ENCODE data around the gene NEO1. TPM values are rescaled to one million over a fixed set of nuclear protein-coding genes. Genes with fewer than 3 reads are reported as not detected.

The NEO1 gene
- polyA plus RNA-seq, 1 donor, result 167 TPM

DNA sequence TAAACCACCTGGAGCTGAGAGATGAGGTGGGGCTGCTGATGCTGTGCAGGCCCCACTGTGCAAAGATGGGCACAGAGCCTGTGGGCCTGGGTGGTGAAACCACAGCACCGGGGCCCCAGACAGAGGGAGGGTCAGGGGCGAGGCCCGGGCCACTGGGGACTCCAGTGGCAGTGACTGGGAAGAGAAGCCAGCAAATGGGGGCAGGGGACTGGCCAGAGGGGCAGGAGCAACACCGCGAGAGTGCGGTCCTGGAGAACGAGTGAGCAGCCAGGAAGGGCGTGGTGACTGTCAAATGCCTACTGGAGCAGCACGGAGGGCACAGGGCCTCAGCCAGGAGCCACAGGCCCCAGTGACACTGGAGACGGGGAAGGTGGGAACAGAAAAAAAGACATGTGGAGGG lies 276.7 kb downstream of the NEO1 start:
- no peak for DNase-seq

DNA sequence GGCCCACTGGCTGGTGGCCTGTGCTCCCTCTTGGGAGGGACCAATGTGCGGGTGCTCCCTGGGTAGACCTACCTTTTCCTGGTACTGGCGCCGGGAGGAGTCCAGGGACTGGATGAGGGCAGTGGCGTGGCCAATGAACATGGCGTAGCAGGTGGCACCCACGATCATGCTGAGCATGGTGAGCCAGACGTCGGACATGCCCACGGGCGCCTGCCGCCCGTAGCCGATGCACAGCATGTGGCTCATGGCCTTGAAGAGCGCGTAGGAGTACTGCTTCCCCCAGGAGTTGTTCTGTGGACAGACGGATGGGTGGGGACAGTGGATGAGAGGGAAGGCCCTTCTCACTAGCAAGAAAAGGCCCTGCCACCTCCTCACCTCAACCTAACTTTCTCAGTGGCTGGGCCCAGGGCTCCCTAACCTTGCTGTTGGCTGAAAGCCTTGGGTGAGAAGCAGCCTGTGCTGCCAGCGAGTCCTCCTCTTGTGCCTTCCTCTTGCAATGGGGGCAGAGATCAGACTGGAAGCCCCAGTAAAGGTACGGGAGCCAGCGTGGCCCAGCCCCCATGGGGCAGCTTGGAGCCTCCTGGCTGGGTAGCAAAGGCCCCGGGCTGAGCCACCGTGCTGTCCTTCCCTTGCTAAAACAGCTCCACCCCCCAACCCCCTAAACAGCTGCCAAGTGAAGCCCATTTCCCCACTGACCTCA lies 277.4 kb downstream of the NEO1 start:
- no peak for DNase-seq

DNA sequence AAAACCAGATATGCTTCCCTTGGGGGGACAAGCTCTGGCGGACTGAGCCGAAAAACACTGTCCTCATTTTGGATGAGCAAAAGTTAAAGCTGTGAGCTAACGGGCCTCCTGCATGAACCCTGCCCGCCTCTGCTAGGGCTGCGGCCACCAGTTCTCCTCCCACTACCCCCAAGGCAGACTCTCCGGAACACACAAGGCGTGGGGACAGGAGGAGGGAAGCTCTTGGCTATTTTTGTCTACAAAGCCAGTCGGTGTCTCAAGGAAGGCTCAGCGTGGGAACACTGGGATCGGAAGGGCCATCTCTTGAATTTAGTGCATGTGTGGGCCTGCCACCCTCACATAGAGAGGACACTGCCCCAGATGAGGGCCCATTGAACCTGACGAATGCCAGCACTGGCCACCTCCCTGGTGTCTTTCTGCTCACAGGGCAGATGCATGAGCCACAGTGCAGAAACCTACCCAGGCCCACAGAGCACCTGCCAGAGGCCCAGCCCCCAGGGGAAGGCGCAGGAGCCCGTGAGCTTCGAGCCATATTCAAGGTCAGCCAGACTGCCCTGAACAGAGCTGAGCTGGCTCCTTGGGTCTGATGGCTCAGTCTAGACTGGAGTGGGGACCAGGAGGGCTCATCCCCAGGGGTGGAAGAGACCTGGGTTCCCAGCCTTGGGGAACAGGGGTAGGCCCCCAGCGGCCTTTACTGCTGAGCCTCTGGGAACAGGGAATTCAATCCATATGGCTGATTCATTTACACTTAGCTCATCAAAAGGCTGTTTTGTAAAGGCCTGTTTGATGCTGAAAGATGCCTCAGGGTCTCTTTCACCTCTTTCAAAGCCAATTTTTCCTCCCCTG lies 278.2 kb downstream of the NEO1 start:
- DNase-seq, result no peak

DNA sequence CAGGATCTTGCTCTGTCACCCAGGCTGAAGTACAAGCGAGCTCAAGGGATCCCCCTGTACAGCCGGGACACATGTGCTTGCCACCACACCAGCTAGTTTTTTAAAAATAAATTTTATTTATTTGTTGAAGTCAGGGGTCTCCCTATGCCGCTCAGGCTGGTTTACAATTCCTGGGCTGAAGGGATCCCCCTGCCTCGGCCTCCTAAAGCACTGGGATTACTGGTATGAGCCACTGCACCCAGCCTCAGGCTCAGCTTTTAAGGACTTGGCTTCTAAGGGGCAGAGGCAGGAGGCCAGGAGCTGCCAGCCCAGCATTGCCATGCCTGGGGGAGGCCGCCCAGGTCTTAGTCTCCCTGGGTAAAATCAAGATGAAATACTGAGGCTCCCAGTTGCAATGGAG lies 279.2 kb downstream of the NEO1 start:
- no peak for DNase-seq

DNA sequence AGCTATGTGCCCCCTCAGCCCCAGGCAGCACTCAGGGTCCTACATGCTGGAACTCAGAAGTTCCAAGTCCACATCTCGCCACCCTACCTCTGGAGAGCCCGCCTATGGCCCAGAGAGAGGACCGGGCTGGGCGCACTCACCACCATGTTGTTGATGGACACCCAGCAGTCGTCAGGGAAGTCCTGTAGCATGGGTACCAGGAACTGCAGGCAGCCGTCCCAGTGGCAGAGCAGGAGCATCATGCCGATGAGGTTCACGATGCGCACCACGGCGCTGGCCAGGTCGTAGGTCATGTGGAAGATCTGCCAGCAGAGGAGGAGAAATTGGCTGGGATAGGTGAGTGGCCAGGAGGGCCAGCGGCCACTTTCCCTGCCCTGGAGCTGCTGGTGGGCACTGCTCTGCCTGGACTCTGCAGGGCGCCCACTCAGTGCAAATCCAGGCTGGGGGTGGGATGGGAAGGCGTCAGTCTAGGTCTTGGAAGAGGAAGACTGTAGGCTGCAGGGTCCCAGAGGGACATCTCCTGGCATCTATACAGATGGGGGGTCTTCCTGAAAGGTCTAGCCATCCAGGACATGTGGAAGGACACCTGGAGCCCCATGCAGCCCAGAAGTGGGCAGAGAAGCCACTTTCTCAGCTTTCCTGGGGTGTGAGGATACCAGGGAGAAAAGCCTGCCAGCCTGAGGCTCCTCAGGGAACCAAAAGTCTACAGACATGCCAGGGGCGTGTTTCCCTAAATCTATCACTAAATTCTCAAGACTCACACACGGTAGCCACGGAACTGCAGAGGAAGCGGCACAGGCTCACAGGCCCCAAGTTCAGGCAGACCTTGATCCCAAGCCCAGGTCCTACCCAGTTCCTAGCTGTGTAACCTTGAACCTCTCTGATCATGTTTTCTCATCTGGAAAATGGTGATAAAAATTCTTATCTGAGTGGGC lies 280.0 kb downstream of the NEO1 start:
- DNase-seq, result no peak

DNA sequence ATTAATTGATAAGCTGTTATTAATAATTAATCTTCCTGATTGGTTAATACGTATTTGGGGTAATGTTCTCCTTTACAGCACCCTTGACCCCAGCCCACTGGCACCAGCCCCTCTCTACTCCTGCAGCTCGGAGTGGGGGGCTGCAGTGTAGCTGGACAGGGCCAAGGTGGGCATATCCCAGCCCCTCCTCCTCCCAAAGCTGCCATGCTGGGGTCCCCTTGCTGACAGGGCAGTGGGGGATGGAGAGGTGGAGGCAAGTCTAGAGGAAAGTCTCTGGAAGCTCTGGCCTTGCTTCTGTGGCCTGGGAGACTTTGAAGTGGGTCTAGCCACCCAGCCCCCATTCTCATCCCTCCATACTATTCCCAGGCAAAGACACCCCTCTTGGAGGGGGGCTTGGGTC lies 280.7 kb downstream of the NEO1 start:
- DNase-seq, result no peak

DNA sequence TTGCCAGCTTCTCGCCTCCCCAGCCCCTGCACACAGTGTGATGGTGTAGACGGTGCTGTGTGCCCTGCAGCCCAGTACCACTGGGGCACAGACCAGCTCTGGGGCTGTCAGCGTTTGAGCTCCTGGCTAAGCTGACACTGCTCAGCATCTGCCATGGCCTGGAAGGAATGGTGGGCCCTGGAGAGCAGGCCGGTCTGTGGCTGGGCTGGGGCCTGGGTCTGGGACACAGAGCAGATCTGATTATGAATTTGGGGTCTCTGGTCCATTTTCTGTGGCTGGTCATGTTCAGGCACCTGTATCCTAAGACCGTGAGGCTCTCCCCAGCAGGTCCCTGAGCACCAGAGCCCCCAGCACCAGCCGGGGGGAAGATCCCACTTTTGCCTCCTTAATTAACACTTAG lies 281.8 kb downstream of the NEO1 start:
- DNase-seq, result no peak

DNA sequence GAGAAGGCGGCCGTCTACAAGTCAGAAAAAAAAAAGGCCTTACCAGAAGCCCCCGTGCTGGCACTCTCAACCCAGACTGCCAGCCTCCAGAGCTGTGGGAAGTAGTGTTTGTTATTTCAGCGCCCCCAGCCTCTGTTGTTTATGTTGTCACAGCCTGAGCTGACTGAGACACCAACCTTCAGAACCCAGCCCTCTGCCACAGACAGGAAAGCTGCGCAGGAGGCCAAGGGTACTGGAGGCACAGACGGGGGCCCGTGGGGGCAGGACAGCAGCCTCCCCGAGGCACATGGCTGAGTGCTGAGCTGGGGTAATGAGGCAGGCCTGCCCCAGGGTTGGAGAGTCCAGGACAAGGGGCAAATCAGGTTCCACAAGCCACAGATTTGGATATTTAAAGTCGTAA lies 282.8 kb downstream of the NEO1 start:
- no peak for DNase-seq

DNA sequence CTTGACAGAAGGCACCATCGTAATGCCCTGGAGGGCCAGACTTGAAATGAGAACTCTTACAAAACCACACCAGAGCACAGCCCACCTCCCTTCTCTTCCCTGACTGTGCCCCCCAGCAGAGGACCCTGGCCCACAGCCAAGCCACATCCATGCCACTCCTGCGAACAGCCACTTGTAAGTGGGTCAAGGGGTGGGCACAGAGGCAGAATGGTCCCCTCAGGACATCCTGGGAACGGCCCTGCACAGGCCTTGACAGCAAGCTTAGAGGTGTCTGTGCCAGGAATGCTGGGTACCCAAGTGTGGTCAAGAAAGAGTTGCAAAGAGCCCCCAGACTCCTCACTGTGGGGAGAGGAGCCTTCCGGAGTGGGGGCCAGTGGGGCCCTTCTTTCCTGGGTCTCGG lies 283.2 kb downstream of the NEO1 start:
- DNase-seq, result no peak

DNA sequence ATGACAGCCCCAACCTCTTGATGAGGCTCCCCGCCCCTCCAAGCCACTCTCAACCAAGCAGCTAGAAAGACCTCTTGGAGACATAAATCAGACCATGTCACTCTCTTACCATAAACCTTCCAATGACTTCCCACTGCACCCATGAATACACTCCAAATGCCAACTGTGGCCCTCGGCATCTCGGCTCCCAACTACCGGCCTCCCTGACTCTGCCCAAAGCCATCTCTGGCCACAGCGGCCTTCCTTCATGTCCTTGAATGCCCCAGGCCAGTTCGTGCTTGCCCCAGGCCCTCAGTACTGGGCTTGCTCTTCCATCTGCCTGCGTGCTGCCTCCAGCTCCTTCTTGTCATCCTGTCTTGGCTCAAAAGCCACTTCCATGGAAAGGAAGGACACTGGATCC lies 284.5 kb downstream of the NEO1 start:
- no peak for DNase-seq

DNA sequence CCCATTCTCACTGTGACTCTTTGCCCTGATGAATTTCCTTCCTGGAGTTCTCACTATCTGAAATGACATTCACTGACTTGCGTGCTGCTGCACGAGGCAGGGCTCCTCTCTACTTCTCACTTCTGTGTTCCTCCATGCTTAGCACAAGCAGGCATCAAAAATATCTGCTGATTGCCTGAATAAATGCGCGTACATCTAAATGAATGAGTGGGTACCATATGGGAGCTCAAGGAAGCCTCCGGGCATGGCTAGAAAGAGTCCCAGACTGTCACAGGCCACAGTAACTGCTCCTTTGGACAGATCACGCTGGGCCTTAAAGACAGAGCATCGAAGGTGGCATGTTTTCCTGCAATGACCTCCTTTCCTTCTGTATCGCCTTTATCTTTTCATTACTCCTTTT lies 284.9 kb downstream of the NEO1 start:
- DNase-seq, result no peak

DNA sequence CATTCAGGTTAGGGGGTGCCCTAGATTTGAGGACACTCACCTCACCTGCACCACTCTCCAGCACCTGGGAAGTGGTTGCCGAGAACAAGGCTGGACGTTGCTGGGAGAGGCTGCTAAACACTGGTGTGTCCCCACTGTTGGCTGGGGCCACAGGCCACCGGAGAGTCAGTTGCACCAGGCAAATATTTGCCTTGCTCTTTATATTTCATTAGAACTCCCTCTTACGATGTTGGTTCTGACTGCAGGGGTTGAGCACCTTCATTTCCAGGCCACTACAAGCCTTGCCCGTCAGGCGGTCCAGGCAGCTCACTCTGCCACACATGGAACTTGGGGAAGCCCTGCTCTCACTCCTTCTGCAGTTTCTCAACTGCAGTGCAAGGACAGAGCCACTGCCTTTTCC lies 285.8 kb downstream of the NEO1 start:
- DNase-seq, result no peak

DNA sequence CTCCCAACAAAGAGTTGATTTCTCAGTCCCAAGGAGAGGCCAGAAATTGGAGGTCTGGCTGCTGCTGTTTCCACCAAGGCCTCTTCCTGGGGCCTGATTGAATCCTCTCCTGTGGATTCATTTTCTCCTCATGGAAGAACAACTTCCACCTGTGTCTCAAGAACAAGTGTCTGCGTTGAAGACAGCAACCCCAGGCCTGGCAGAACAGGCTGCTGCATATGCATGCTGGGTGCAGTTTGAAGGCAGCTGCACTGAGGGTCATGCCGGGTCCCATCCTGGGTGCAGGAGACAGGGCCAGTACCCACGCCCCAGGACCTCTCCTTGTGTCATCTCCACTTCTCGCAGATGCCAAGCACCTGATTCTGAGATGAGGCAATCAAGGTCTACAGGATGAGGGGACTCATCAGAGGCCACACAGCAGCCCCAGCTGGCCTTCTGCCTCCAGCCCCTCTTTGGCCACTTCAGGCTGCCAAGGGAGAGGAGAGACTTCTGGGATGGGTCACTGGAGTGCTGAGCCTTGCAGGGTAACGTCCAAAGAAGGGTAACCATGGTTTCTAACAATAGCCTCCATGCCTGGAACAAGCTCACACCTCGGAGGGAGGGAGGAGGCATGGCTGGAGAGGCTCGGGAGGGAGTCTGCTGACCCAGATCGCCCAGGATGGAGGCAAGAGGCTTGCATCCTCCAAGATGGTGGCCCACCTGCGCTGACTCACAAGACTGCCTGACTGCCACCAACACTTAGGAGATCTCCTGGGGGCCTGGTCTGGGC lies 286.5 kb downstream of the NEO1 start:
- no peak for DNase-seq

DNA sequence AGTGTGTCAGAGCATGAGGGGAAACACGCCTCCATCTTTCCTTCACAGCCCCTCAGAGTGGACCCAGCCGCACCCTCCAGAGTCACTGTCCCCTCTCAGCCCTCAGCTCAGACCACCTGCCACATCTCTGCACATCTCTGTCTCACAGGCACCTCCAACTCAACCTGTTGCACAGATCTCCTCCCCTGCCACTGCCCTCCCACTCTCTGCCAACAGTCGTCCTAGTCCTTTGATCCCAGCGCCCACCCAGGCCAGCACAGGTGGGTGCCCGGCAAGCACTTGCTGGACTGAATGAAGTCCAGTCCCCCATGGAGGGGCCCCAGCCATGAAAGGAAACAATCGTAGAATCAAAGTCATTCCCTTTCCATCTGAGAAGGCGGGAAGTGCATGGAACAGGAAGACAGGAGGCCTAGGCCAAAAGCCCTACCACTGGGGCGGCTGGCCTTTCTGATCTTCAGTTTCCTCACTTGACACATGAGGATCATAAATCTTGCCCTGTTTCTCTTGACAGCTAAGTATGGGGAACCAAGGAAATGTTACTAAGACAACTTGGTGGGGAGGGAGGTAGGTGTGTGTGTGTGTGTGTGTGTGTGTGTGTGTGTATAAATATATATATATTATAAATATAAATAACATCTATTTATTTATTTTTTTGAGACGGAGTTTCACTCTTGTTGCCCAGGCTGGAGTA lies 288.4 kb downstream of the NEO1 start:
- no peak for DNase-seq

DNA sequence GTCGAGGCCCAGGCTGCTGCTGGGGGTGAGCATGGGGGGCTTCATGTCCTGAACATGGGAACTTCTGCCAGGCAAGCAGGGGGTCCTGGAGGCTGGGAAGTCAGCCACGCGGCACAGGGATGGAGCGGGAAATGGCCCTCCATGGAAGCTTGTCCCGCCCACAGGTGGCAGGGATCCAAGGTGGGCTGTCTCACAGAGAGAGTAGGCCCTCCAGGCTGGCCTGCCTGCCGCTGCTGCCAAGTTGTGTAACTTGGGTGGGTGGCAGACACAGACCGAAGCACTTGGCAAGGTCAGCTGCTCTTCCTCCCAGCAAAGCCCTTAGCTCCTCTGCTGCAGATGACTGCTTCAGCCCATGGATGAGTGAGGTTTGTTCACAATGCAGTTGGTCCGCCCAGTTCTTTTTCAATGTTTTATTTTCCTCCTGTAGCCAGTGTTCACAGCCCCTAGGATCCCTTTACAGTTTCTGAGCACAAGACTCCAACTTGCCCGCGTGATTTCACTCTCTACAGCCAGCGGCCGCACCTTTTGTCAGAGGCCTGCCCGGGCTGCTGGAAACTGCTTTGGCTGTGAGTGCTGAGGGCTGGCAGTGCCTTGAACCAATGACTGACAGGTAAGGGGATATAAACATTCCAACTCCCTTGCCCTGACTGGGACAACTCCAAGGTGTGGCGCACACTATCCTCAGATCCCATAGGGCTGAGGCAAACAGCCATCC lies 289.8 kb downstream of the NEO1 start:
- DNase-seq, result no peak

DNA sequence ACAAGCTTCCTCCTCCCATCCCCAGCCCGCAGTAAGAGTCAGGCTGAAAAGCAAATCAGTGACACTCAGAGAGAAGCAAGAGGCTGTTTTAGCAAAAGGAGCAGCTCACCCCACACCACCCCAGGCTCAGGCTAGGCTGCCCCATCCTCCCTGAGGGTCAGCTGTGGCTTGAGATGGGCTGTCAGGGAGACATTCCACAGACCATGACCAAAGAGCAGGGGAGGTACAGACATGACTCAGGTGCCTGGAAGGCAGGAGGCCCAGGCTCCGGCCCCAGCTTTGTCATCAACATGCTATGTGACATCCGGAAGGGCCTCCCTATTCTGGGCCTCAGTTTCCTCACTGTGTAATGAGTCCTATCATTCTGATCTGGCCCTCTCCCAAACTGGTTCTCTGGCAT lies 291.8 kb downstream of the NEO1 start:
- DNase-seq, result no peak

DNA sequence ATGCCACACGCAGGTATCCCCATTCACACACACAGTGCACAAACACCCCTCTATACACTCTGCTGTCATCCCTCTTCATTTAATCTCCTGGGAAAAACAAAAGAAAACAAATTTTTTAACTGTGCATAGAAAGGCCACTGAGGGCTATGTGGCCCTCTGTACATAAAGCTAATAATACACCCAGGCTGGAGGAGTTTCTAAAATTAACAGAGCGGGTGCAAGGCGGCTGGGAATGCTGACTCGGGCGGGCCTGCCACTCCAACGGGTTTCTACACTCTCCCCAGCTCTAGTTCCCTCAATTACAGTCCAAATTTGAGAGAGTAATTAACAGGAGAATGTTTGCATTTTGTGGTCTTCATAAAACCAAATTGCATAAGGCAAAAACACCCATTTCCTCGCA lies 293.4 kb downstream of the NEO1 start:
- DNase-seq, result no peak

DNA sequence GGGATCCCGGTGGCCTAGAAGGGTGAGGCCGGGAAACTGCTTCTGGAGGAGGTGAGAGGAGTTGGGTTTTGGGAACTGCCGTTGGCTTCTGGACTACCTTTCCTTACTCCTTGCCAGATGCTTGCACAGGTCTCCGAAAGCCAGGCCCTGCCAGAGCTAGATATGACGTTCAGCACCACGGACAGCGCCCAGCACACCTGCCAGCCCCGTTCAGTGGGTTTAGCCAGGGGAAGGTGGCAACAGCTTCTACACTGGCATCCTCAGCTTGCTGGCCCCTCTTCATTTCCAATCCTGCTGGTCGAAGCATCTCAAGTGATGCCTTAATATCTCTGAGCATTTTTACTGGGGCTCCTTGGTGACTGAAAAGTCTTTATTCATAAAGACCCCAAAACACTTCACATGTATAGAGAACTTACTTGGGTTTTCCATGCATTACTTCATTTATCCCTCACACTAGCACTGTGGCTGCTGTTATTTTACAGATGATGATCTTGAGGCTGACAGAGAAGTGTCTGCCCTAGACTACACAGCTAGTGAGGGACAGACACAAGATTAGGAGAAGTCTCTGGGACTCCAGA lies 294.6 kb downstream of the NEO1 start:
- peak; percentile 81 for DNase-seq

DNA sequence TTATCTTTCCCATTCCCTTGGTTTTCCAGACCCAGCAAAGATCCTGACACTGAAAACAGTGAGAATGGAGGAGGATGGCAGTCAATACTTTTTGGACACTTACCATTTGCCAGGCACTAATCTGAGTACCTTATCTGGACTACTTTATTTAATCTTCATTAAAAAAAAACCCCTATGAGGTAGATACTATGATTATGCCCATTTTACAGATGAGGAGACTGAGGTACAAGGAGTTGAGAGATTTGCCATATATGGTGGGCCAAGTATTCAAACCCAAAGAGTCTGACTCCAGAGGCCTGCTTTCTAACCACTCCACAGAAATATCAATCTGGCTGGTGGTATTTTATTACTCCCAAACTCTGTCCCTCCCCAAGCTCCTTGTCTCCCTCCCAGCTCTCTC lies 296.9 kb downstream of the NEO1 start:
- no peak for DNase-seq

DNA sequence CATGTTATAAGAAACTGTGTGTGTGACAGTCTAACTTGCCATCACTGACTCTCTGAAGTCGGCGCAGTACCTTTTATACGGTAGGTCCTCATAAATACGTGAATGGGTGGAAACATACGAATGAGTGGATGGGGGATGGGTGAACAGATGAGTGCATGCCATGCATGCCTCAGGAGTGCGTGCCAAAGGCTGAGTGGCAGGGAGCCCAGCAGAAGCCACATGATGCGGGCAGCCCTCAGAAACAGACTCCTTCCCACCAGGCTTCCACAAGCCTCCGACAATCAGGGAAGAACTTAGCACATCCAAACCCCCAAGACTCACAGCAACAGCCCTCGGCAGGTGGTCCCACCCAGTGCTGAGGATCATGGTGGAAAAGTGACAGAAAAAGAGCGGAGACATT lies 299.8 kb downstream of the NEO1 start:
- DNase-seq, result no peak

All from left kidney (tissue), 2 donors.